GM21360 (cell line): ENCODE data around the gene SEC61A2.
"Not testable (repeated sequence)": the region's sequence is repeated elsewhere in the genome, so short reads cannot be mapped to it uniquely, and the experiment has no call there.

Source experiments
- ATAC-seq: cut with Tn5 transposase; IDR thresholded peaks from one replicate; pipeline ENCODE4 v1.9.1; 2021; ENCODE audit warnings: mild to moderate bottlenecking, moderate library complexity; ENCODE audit not compliant: unreplicated experiment

The SEC61A2 gene

GRCh38 chr10:12158111-12158510 lies 28.6 kb downstream of the SEC61A2 start:
- no peak for ATAC-seq

GRCh38 chr10:12160664-12161063 lies 31.2 kb downstream of the SEC61A2 start:
- ATAC-seq: no peak

GRCh38 chr10:12162927-12163326 lies 33.5 kb downstream of the SEC61A2 start:
- no peak for ATAC-seq

DNA sequence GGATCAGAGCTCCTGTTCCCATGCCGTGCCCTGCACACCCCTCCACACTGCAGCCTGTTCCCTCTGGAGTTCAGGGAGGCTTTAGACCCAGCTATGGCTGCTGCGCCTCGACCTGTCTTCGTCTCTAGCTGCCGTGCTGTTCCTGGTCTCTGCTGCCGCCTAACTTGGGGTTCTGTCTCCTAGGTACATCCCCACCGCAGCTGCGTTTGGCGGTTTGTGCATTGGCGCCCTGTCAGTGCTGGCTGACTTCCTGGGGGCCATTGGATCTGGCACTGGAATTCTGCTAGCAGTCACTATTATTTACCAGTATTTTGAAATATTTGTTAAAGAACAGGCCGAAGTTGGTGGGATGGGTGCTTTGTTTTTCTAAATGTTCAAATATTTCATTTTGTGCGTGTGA lies 34.6 kb downstream of the SEC61A2 start:
- ATAC-seq: no peak

DNA sequence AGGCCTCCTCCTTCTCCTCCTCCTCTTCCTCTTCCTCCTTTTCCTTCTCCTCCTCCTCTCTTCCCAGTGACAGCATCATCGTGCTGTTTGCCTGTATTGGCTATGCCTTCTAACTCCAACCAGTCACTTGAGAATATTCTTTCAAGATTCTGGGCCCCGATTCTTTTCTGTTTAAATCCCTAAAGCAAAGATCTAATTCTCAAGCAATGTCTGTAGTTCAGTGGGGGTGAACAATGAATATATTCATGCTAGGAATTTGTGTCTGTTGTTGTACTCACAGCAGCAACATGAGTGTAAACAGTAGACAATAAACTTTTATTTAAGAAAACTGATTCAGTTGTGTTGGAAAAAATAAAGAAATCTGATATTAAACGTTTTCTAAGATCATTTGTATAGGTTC lies 35.6 kb downstream of the SEC61A2 start:
- no peak for ATAC-seq

- no peak for ATAC-seq
Observed at GRCh38 chr10:12165999-12166775, 36.7 kb downstream of the SEC61A2 start.

GRCh38 chr10:12171512-12171911 lies 42.0 kb downstream of the SEC61A2 start:
- ATAC-seq: not testable (repeated sequence)

GRCh38 chr10:12177642-12178041 lies 48.2 kb downstream of the SEC61A2 start:
- no peak for ATAC-seq

DNA sequence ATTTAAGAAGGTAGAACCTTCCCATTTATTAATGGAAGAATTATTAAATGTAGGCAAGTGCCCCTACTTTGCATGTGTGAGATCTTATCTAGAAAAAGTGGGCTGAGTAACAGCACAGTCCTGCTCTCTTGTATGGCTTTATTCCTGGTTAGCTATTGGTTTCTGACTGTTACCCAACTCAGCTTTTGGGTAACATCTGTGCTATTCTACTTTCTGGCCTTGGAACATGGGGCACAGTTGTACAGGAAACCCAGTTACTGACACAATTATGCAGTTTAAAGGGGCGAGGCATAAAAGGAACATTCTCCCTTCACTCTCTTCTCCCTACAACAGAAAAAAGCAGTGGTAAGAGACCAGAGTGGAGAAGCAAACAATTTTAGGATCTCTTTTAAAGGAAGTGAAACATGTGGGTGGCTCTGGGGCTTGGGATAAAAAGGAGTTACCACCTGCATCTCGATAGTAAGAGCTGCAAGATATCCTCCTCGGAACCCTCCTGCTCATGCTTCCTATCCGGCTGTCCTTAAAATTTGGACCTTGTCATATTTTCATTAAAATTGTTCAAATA lies 50.2 kb downstream of the SEC61A2 start:
- ATAC-seq: no peak

GRCh38 chr10:12180221-12180974 lies 50.9 kb downstream of the SEC61A2 start:
- no peak for ATAC-seq

DNA sequence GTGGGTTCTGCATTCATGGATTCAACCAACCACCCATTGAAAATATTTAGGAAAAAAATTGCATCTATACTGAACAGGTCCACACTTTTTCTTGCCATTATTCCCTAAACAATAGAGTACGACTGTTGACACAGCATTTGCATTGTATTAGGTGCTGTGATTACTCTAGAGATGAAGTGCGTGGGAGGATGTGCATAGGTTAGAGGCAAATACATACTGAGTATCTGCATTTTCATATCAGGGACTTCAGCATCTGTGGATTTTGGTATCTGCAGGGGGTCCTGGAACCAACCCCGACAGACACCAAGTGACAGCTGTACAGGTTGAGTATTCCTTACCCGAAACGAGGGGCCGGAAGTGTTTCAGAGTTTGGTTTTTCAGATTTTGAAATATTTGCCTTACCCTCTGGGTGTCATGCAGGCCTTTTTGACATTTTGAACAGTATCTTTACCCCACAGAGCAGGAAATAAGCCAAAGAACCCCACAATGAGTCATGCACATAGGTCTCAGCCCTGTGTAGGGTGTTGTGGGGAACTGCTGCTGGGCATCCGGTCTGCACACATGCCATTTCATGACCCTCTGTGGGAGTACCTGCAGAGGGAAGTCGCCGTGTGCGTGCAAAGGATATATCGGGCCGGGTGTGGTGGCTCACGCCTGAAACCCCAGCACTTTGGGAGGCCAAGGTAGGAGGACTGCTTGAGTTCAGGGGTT lies 51.7 kb downstream of the SEC61A2 start:
- no peak for ATAC-seq

- ATAC-seq: no peak
Observed at GRCh38 chr10:12184165-12184564, 54.7 kb downstream of the SEC61A2 start.

DNA sequence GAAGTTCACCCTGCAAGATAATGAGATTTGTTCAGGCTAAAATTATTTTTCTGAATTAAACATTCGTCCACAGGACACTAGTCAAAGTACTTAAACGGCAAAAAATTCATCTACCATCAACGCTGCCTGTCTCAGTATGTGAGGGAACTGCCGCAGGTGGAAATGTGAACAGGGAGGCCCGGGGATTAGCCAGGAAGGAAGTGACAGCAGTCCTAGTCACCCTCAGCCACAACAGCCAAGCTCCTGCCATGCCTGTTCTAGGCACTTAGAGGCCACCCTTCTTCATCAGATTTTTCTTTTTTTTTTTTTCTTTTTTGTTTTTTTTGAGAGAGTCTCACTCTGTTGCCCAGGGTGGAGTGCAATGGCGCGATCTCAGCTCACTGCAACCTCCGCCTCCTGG lies 56.8 kb downstream of the SEC61A2 start:
- ATAC-seq: no peak

- ATAC-seq: no peak
Observed at GRCh38 chr10:12187321-12187905, 57.9 kb downstream of the SEC61A2 start.

DNA sequence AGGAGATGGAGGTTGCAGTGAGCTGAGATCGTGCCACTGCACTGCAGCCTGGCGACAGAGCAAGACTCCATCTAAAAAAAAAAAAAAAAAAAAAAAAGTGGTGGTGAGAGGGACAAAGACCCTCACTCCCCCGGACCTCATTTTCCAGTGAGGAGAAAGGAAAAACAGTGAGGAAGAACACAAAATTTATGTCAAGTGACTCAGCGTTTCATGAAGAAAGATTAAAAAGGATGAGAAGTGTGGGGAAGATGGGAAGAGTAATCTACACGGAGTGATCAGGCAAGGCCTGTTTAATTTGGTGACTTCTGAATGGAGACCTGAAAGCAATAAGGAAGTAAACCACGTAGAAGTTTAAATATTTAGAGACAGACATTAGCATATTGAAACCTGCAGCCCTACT lies 59.2 kb downstream of the SEC61A2 start:
- ATAC-seq: no peak

- ATAC-seq: no peak
Observed at GRCh38 chr10:12189426-12189825, 59.9 kb downstream of the SEC61A2 start.

GRCh38 chr10:12191715-12192114 lies 62.2 kb downstream of the SEC61A2 start:
- ATAC-seq: no peak

- no peak for ATAC-seq
Observed at GRCh38 chr10:12193193-12193592, 63.7 kb downstream of the SEC61A2 start.

DNA sequence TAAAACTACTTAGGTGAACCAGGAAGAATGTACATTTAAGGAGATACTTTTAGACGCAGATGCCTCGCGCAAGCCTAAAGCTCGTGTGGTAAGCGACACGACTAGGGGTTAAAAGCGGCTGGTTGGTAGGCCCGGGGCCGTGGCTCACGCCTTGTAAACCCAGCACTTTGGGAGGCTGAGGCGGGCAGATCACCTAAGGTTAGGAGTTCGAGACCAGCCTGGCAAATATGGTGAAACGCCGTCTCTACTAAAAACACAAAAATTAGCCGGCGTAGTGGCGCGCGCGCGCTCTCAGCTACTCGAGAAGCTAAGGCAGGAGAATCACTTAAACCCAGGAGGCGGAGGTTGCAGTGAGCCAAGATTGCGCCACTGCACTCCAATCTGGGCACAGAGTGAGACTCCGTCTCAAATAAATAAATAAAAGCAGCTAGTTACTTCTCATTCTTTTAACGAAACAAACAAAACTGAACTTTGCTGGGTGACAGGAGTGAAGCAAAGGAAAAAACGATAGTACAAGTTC lies 65.3 kb downstream of the SEC61A2 start:
- no peak for ATAC-seq

DNA sequence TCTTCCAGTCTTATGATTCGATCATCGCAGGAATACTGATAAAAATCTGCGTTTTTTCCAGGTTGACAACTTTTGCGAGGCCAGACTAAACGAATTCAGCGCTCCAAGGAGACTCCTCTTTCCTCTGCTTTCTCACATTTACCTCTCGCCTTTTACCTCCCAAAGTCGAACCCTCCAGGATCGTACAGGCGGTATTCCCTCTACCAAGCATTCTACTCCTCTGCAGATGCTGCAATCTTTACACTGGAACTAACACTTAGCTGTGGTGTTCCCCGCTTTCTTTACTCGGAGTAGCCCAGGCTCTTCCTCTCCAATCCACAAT lies 65.8 kb downstream of the SEC61A2 start:
- ATAC-seq: peak; percentile 8
